GM11168 (cell line): ENCODE results near the gene HINT2.

Experiments
- in situ Hi-C: fragments of 300-500 bp; cut with MboI; formaldehyde crosslinking; loops from one replicate; pipeline ENCODE4 v1.12.0; 2022; ENCODE audit warnings: low sequenced_read_pairs; ENCODE audit not compliant: unreplicated experiment

HINT2 gene

GRCh38 chr9:35790385-35791296 lies 24.2 kb downstream of the HINT2 start:
- in situ Hi-C loops: no loop called here

GRCh38 chr9:35790025-35790384 lies 24.8 kb downstream of the HINT2 start:
- in situ Hi-C loops: no loop called here

- in situ Hi-C loops: loop anchor here (5.0 kb wide), 1 partner anchor 93 kb away; no protein-coding TSS in a partner anchor
Measured at GRCh38 chr9:35789541-35789940, 25.3 kb downstream of the HINT2 start.

GRCh38 chr9:35783418-35783817 lies 31.4 kb downstream of the HINT2 start:
- in situ Hi-C loops: no loop called here

GRCh38 chr9:35781066-35781465 lies 33.8 kb downstream of the HINT2 start:
- in situ Hi-C loops: no loop called here

GRCh38 chr9:35778496-35778895 lies 36.3 kb downstream of the HINT2 start:
- in situ Hi-C loops: no loop called here

- in situ Hi-C loops: no loop called here
Measured at GRCh38 chr9:35776018-35776417, 38.8 kb downstream of the HINT2 start.

GRCh38 chr9:35774907-35775635 lies 39.8 kb downstream of the HINT2 start:
- in situ Hi-C loops: no loop called here

GRCh38 chr9:35771943-35772342 lies 42.9 kb downstream of the HINT2 start:
- in situ Hi-C loops: no loop called here

- in situ Hi-C loops: no loop called here
Measured at GRCh38 chr9:35771534-35771933, 43.3 kb downstream of the HINT2 start.

- in situ Hi-C loops: no loop called here
Measured at GRCh38 chr9:35771075-35771433, 43.8 kb downstream of the HINT2 start.

- in situ Hi-C loops: no loop called here
Measured at GRCh38 chr9:35769763-35770162, 45.1 kb downstream of the HINT2 start.

- in situ Hi-C loops: no loop called here
Measured at GRCh38 chr9:35767458-35767857, 47.4 kb downstream of the HINT2 start.

GRCh38 chr9:35766997-35767396 lies 47.8 kb downstream of the HINT2 start:
- in situ Hi-C loops: no loop called here

GRCh38 chr9:35763803-35764202 lies 51.0 kb downstream of the HINT2 start:
- in situ Hi-C loops: no loop called here

- in situ Hi-C loops: no loop called here
Measured at GRCh38 chr9:35763181-35763580, 51.7 kb downstream of the HINT2 start.
